ENCODE results near the gene PTOV1. TPM values are rescaled to one million over a fixed set of nuclear protein-coding genes. Genes with fewer than 3 reads are reported as not detected.
"Not testable (repeated sequence)": the region's sequence is repeated elsewhere in the genome, so short reads cannot be mapped to it uniquely, and the experiment has no call there.

PTOV1 gene
- total RNA-seq, 1 experiment from 2014 or later = 139 TPM

- peak; percentile 80 for DNase-seq (ENCODE audit: low spot score)
Measured at GRCh38 chr19:49817964-49818648, 32.9 kb upstream of the PTOV1 start, which contains the start of gene MED25. Gene MED25, plus strand, starts transcription at chr19:49818289. Its CDS starts 53 bp downstream, at chr19:49818342.

- DNase-seq (ENCODE audit: low spot score) = no peak
Measured at GRCh38 chr19:49818649-49819370, 32.1 kb upstream of the PTOV1 start.

GRCh38 chr19:49819452-49820115 is 31.4 kb upstream of the PTOV1 start:
- not testable (repeated sequence) for DNase-seq (ENCODE audit: low spot score)

GRCh38 chr19:49820125-49820524 is 30.8 kb upstream of the PTOV1 start:
- no peak for DNase-seq (ENCODE audit: low spot score)

- DNase-seq (ENCODE audit: low spot score) = no peak
Measured at GRCh38 chr19:49823472-49823871, 27.5 kb upstream of the PTOV1 start.

GRCh38 chr19:49824662-49825061 is 26.3 kb upstream of the PTOV1 start:
- DNase-seq (ENCODE audit: low spot score) = no peak

- no peak for DNase-seq (ENCODE audit: low spot score)
Measured at GRCh38 chr19:49827034-49827433, 23.9 kb upstream of the PTOV1 start.

GRCh38 chr19:49829200-49829599 is 21.8 kb upstream of the PTOV1 start:
- no peak for DNase-seq (ENCODE audit: low spot score)

GRCh38 chr19:49829721-49830120 is 21.2 kb upstream of the PTOV1 start:
- DNase-seq (ENCODE audit: low spot score) = no peak

GRCh38 chr19:49830766-49831165 is 20.2 kb upstream of the PTOV1 start:
- DNase-seq (ENCODE audit: low spot score) = no peak

GRCh38 chr19:49831592-49831991 is 19.4 kb upstream of the PTOV1 start:
- no peak for DNase-seq (ENCODE audit: low spot score)

GRCh38 chr19:49832556-49832955 is 18.4 kb upstream of the PTOV1 start:
- DNase-seq (ENCODE audit: low spot score) = no peak

GRCh38 chr19:49833599-49833998 is 17.4 kb upstream of the PTOV1 start:
- no peak for DNase-seq (ENCODE audit: low spot score)

GRCh38 chr19:49835562-49835961 is 15.4 kb upstream of the PTOV1 start:
- DNase-seq (ENCODE audit: low spot score) = no peak

- DNase-seq (ENCODE audit: low spot score) = no peak
Measured at GRCh38 chr19:49836176-49837008, 14.6 kb upstream of the PTOV1 start.

- DNase-seq (ENCODE audit: low spot score) = no peak
Measured at GRCh38 chr19:49837009-49837310, 14.0 kb upstream of the PTOV1 start.

- DNase-seq (ENCODE audit: low spot score) = no peak
Measured at GRCh38 chr19:49837425-49837824, 13.5 kb upstream of the PTOV1 start.

- no peak for DNase-seq (ENCODE audit: low spot score)
Measured at GRCh38 chr19:49838885-49839588, 11.9 kb upstream of the PTOV1 start.

GRCh38 chr19:49839713-49840112 is 11.2 kb upstream of the PTOV1 start:
- DNase-seq (ENCODE audit: low spot score) = no peak

GRCh38 chr19:49840321-49840720 is 10.6 kb upstream of the PTOV1 start:
- no peak for DNase-seq (ENCODE audit: low spot score)

- no peak for DNase-seq (ENCODE audit: low spot score)
Measured at GRCh38 chr19:49840736-49841249, 10.2 kb upstream of the PTOV1 start.

Measured in A172 (cell line).